ENCODE results near the gene MIPOL1.
"Not testable (repeated sequence)": the region's sequence is repeated elsewhere in the genome, so short reads cannot be mapped to it uniquely, and the experiment has no call there.

The MIPOL1 gene

DNA sequence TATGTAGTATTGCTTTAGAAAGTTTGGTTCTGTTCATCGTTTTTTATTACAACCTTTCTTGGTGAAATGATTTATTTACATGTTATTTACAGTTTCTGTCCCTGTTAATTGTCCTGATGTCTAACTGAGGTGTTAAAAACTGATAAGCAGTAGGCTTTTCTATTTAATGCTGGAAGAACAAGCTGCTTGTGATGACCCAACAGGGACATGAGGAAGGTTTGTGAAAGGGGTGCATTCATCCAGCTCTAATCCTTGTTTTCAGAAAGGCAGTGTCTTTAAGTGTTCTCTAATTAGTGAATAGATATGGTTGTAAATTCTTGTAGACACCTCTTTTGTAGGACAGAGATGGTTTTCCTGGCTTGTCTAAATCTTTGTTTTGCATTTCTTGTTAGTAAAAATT, 205.9 kb downstream of the MIPOL1 start:
- no peak for DNase-seq

DNA sequence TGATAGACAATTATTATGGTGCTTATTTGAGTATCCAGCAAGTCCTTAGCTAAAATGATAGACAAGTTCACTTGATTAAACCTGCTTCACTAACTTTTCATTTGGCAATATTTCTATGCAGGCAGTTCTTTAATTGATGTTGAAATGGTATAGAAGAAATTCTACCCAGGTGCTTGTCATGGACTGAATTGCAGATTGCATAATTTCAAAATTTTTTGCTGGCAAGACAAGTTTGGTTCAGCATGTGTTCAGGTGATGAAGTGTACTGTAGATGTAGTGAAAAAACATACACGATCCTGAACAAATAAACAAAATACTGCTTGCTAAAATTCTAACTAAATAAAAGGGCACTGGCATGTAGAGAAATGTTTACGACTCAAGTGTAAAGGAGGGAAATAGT, 208.4 kb downstream of the MIPOL1 start:
- no peak for DNase-seq

DNA sequence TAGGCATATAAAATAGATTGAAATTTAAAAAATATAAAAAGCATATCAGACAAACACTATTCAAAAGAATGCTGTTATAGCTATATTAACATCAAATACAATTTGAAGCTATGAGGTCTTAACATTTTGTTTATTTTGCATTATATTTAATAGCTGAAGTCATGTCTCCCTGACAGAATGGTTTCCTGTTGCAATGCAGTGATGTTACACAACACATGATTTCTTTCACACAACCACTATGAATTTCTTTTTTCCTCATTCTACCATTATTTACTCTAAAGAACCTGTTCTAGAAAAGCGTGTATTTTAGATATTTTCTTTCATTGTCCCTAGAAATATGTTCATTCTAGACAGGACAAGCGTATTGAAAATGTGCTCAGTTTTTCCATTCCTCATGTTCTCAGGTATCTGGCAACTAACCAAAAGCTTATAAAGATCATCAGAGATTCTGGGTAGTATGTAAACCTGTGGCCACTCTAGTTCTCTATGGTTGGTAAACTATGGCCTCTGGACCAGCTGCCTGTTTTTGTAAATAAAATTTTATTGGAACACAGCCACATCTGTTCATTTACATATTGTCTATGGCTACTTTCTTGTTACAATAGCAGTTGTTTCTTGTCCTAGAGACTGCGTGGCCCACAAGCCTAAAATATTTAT, 213.5 kb downstream of the MIPOL1 start:
- DNase-seq = no peak

DNA sequence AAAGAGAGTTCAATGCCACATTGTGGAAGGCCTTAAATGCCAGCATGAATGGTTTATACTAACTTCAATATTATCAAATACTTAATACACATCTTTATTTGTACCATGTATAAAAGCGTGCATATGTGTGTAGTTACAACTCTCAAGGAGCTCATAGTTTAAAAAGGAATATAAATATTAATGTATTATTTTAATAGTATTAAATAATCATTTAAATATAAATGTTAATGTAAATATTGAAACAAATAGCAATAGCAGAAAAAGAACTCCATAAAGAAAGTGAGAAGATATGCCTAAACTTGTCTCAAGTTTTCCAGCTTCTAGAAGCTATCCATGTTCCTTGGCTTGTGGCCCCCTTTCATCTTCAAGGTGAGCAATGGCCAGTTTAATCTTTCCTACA, 215.3 kb downstream of the MIPOL1 start:
- no peak for DNase-seq

DNA sequence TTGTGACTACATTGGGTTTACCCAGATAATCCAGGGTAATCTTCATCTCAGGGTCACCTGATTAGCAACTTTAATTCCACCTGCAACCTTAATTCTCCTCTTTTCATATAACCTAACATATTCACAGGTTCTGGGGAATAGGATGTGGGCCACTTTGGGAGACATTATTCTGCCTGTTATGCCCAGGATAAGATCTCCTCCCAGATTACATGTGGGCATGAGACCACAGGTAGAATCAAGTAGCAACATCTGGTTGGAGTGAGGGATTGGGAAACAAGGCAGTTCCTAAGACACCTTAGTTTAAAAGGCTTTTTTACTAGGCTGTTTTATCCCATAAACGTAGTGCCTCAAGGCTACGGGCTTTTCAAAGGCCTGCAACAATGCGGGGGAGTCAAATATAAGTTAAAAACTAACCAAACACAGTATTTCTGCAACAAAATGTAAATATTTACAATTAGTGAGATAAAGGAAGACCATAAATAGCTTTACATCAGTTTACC, 215.8 kb downstream of the MIPOL1 start:
- no peak for DNase-seq

DNA sequence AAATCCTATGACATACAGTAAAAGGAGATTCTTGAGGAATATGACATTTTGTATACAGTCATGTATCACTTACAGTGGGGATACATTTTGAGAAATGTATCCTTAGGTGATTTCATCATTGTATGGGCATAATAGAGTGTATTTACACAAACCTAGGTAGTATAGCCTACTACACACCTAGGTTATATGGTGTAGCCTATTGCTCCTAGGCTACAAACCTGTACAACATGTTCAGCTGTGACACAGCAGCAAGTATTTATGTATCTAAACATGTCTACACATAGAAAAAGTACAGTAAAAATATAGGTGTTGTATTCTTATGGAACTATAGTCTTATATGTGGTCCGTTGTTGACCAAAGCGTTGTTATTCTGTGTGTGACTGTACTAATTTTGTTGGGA, 218.5 kb downstream of the MIPOL1 start:
- DNase-seq = no peak

DNA sequence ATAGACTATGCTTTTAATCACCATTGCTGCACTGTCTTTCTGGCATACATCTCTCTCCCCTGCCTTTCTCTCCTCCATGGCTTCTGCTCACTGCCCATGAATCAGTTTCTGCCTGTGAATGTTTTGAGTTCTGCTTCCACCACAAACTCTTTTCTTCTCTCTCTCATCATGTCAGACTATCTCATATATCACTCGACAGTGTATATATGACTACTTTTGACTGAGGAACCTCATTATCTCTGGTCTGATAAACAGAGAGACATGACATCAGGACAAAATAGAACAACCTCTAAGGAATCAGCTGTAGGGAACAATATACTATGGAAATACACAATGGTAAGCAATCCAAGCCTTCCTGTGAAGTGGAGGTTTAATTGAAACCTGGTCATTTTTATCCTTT, 219.4 kb downstream of the MIPOL1 start:
- no peak for DNase-seq

DNA sequence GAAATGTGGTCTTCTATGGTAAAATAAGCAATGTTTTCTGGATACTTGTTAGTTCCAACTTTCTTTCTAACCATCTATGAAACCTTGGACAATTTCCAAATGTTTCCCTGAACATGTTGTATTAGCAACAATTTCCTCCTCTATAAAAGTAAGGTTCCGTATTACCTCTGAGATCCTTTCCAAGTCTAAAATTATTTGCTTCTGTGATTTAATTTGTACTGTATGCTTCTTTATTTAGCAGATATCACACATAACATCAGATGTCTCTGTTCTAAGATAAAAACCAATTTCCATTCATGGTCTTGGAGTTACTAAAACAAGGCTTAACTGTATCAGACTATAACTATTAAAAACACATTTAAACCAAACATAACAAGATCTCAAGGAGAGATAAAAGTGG, 220.1 kb downstream of the MIPOL1 start:
- DNase-seq = no peak

DNA sequence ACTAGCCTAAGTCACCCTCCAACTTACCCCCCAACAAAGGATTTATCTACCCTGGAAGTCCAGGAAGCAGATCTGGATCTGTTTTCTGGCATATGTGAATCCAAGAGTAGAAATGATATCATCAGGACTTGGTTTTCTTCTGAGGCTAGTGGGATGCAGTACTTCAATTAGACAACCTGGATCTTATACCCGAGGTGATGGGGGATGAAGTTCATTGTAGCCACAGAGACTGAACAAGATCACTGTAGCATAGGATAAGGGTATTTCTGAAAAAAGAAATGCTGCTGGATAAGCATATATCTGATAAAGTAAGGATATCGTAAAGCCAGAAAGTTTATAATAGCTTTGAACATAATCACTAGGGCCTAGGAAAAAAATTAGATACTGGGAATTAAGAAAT, 222.9 kb downstream of the MIPOL1 start:
- no peak for DNase-seq

DNA sequence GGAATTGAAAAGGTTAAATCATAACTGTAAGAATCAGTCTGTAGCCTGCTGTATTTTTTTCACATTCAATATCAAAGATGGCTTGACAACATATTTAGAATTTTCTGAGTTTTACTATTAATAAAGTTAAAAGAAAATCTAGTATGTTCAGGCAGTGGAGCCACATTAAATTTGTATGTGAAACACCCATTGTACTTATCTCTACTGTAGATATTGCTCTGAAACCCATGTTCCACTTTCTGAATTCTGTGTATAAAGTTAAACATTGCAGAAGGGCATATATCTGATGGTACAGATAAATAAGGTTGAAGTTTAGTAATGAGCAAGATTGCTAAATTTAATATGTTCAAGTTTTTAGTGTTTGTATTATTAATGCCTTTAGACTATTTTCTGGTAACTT, 224.6 kb downstream of the MIPOL1 start:
- no peak for DNase-seq

DNA sequence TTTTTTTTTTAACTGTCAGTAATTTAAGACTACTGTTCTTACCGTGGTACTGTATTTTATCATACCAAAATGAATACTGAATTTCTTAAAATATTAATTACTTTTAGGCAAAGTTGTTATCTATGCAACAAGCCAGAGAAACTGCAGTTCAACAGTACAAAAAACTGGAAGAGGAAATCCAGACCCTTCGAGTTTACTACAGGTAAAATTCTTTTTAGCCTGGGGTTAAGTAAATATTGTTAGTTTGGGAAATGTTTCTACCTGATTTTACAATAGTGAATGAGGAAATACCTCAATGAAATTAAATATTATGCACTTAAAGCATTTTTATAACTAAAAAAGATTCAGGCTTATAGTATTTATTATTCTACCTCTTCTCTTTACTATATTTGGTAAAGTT, 225.0 kb downstream of the MIPOL1 start:
- DNase-seq = no peak

DNA sequence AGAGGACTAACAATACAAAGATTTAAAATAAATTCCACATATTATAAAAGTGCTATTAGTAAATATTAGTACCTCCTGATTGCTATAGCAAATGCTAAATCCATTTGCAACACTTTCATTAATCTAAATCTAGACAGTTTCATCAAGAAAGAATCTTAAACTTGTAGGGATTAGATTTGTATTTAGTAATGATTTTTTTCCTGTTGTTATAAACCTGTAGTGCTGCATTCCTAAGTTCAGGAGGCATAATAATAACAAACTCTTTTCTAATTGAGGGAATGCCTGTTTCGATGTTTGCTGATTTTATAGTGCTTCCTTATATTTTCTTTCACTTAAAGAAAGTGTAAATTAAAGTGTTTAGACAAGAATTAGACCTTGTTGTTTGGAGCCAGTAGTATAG, 231.2 kb downstream of the MIPOL1 start:
- DNase-seq = peak; percentile 3

DNA sequence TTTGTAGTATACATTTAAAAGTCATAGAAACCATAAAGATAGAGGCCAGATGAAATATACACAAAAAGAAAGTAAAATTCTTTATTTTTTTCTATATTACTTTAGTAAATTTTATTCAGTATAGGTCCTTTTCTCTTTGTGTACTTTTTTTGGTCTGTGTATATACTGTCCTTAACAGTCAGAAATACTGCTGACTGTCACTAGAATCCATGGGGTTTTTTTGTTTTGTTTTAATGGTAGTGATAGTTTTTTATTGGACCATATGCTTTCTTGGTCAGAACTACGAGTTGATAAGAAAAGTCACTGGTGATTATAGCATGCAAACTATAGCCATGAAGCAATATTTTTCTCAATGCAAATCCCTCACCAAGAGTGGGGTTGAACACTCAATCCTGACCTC, 231.9 kb downstream of the MIPOL1 start:
- DNase-seq = no peak

DNA sequence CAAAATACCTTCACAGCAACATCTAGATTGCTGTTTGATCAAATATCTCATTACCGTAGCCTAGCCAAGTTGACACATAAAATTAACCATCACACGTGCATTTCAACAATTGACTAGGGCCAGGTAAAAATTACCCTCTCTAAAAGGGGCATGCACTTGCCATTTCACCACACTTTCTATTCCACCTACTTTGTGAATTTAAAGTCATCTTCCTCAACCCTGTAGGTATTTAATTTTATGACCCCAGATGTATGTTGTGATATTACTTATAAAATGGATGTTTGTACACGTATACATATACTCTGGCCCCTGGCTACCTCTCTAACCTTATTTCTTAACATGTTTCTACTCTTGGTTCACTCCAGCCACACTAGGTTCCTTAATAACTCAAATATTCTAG, 237.1 kb downstream of the MIPOL1 start:
- no peak for DNase-seq

DNA sequence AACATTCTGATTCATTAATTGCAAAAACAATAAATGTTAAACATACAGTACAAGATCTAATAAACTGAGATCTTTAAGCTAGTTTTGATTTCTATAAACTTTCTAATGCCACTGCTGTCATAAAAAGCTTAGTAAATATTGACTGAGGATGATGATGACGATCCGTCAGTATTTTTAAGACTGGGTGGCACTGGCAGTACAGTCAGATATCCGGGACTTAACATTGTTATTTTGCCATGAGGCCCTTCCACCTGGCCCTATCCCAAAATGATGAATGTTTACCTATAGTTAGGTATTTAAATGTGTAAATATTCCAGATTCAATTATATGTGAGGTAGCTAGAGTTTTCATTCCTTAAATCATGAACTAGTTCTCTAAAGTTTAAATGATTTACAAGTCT, 238.8 kb downstream of the MIPOL1 start:
- no peak for DNase-seq

DNA sequence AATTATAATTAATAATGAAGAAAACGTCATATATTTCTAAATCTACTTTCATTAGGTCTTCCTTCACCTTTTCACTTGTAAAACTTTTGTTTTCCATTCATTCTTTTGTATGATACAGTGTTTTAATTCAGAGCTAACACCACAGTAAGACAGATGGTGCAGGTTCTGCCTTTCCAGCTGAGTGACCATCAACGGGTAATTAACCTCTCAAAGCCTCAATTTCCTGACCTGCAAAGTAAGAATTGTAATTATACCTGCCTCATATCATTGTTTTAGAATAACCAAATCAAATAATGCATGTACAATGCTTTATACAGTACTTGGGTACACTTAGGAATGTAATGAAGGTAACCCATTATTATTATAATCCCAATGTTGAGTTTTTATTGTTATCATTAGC, 239.8 kb downstream of the MIPOL1 start:
- DNase-seq = no peak

DNA sequence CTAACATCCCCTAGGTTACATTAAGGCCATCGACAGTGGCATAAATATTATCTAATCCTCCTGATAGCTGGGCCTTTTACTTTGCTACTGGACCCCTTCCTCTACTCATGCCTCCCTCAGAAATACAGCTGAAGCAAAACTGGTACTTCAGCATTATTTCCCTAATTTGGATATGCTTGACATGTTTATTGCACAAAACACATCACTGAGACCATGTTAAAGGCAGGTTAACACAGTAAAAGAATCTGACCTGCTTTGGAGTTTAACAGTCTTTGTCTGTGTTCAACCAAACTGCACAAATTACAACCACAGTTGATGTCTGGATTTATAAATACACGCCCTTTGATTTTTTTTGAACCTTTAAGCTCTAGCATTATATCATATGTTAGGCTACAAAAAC, 240.7 kb downstream of the MIPOL1 start:
- no peak for DNase-seq

DNA sequence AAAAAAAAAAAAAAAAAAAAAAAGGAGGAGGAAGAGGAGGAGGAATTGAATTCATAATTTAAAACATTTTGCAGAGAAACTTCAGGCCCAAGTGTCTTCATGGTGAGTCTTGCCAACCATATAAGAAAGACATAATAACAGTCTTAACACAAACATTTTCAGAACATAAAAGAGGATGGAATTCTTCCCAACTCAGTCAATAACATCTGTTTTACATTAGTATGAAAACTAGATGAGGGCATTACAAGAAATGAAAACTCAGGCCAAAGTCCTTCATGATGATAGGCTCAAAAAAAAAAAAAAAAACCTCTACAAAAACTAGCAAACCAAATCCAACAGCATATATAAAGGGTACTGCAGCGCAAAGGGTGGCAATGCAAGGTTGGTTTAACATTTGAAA, 245.7 kb downstream of the MIPOL1 start:
- peak; percentile 19 for DNase-seq

DNA sequence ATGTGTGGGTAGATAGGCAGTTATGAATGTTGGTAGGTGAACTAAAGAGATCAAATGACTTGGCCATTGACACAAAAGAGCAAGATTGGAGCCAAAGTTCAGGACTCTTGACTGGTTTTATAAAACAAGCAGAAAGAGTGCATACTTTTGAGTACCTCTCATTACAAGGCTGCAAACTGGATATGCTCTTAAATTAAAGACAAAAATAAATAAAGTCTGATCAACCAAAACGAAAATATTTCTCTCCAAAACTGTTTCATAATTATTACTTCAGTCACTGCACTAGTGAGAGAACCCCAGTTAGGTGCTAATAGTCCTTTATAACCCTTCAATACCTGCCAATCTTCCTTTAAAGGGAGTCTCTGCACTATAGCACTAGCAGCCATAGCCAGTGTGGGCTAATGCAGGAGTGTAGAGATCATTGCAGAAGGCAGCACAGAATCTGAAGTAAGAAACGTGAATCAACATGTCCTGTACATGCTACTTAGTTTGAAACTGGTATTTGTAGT, 250.2 kb downstream of the MIPOL1 start:
- no peak for DNase-seq

DNA sequence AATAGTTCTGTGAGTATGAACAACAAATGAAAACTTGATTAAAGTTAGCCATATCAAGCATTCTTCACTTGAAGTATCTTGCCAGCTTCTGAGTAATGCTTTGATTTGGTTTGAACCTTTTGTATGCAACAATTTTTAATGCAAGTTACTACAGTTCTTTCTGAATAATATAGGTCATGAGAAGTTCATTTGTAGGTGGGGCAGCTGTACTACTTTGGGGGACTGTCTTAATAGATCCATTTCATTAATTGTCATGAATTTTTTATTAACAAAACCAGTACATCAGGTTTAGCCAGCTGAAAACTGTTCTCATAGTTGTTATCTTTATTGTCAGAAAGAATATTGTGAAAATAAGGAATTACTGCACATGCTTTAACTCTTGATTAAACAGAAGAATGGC, 254.6 kb downstream of the MIPOL1 start:
- no peak for DNase-seq

DNA sequence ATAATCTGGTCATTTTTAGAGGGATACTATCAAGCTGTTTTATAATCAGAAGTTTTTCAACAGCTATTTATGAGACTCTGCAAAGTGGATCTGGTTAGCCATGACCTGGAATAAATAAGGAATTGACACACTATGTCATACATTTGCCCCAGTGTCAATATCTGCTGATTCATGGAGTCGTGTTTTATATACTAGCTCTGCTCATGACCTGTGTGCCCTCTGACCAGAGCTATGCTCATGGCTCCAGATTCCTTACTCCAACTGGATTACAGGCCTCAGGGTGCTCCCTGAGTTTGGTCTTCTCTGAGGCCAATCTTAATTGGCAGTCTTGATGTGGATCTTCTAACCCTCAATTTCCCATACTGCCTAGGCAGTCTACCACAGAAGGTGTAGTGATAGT, 256.2 kb downstream of the MIPOL1 start:
- no peak for DNase-seq

DNA sequence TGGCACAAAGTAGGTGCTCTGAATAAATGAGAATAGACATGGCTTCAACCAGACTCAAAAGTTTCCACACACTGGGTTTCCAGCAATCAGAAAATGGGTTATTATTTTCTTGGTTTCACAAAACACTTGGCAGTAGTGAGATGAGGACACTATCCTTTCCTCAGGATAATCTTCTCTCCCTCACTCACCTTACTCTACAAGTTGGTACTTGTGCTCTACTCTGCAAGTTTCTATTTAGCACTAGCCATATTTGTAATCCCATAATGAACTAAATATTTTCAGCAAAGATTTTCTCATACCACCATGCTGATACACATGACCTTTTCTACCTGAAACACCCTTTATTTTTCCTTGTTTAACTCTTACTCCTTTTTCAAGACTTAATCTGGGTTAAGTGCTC, 259.6 kb downstream of the MIPOL1 start:
- no peak for DNase-seq

DNA sequence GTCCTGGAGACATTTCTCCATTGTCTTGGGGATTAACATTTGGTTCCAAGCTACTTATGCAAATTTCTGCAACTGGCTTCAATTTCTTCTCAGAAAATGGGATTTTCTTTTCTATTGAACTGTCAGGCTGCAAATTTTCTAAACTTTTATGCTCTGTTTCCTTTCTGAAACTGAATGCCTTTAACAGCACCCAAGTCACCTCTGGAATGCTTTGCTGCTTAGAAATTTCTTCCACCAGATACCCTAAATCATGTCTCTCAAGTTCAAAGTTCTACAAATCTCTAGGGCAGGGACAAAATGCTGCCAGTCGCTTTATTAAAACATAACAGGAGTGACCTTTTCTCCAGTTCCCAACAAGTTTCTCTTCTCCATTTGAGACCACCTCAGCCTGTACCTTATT, 264.7 kb downstream of the MIPOL1 start:
- not testable (repeated sequence) for DNase-seq

DNA sequence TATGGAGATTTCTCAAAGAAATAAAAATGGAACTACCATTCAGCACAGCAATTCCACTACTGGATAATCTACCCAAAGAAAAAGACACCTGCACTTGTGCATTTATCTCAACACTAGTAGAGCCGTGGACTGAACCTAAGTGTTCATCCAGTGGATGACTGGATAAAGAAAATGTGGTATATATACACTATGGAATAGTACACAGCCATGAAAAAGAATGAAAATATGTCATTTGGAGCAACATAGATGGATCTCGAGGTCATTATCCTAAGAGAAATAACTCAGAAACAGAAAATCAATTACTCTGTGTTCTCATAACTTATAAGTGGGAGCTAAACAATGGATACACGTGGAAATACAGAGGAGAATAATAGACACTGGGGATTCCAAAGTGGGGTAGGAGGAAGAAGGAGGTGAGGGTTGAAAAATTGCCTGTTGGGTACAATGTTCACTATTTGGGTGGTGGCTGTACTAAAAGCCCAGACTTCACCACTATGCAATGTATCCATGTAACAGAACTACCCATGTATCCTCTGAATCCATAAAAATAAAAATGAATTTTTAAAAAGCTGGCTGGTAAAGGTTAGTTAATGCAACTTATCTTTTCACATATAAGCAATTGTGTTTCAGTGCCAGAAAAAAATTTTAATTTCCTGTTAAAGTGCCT, 266.6 kb downstream of the MIPOL1 start:
- DNase-seq = no peak
